ENCODE data around the gene USP12.

Gene USP12

DNA sequence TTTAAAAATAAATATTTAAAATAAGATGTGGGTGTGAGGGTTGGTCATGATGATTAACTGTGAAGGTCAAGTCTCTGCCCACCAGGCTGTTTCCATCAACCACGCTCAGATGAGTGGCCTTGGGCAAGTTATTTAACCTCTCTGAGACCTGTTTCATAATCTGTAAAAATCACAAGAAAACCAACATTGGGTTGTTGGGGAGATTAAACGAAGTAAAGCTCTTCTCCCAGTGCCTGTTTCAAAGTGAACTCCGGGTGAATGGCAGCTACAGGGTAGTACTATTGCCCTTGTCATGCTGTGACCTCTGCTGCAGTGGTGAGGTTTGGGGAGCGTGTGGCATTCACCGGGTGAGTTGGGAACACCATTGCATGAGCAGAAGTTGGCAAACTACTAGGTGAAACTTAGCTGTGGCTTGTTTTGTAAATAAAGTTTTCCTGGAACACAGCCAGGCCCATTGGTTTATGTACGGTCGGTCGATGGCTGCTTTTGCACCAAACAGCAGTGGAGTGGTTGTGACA is 153.2 kb downstream of the USP12 start:
- H3K27ac ChIP-seq, result no peak overlapping the region
- no peak for DNase-seq (ENCODE audit: low read depth, low spot score)
- TF ChIP-seq FOXP2 (optimal IDR thresholded peaks at IDR 0.05; ENCODE audit: control extremely low read depth, extremely low read length, insufficient read depth), result no peak
- TF ChIP-seq EZH2 (IDR thresholded peaks at IDR 0.05), result no peak
- TF ChIP-seq POLR2AphosphoS5 (IDR thresholded peaks at IDR 0.05; ENCODE audit: borderline replicate concordance, low read depth, low read length), result no peak
- no peak overlapping the region for H3K4me3 ChIP-seq
- H3K9ac ChIP-seq (ENCODE audit: insufficient read length), result no peak overlapping the region
- no peaks in the 10 kb centered on the region for H3K36me3 ChIP-seq (ENCODE audit: insufficient read depth, low read length)
- H3K9me3 ChIP-seq (ENCODE audit: low read depth, low read length), result no peaks in the 10 kb centered on the region

DNA sequence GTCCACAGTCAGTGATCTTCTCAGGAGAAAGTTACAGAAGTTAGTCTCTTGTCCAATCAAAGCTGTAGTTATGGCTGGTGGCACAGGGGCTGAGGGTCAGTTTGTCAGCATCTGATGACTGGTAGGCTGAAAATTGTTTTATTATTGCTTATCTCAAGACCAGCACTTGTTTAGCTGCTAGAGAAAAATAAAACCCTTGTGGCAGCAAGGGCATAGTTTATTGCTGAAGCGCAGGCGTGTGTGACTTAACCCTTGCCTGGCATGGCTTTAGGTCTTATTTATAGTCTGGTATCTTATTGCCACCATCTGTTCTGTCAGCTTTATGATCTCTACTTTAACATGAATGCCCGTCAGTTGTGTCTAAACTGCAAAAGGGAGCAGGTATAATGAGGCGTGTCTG is 154.7 kb downstream of the USP12 start:
- no peaks in the 10 kb centered on the region for H3K9me3 ChIP-seq (ENCODE audit: low read depth, low read length)
- no peaks in the 10 kb centered on the region for H3K36me3 ChIP-seq (ENCODE audit: insufficient read depth, low read length)
- no peak for DNase-seq (ENCODE audit: low read depth, low spot score)
- H3K4me3 ChIP-seq, result no peak overlapping the region
- no peak overlapping the region for H3K27ac ChIP-seq
- no peak overlapping the region for H3K9ac ChIP-seq (ENCODE audit: insufficient read length)
- no peak for TF ChIP-seq POLR2AphosphoS5 (IDR thresholded peaks at IDR 0.05; ENCODE audit: borderline replicate concordance, low read depth, low read length)
- no peak for TF ChIP-seq EZH2 (IDR thresholded peaks at IDR 0.05)
- TF ChIP-seq FOXP2 (optimal IDR thresholded peaks at IDR 0.05; ENCODE audit: control extremely low read depth, extremely low read length, insufficient read depth), result no peak

Data from SK-N-MC (cell line).